Liver (tissue), 3 donors: ENCODE results near the gene AK1.
"Not testable (repeated sequence)": the region's sequence is repeated elsewhere in the genome, so short reads cannot be mapped to it uniquely, and the experiment has no call there.

Experiments
- CTCF ChIP-seq: fragments of 150-350 bp; IDR thresholded peaks from 2 replicates; pipeline ENCODE4 v1.5.1; 2017; ENCODE audit warnings: improper control_type of control experiment, low read depth, low read length; ENCODE audit not compliant: missing input control
- EGR1 ChIP-seq, 2 donors: IDR thresholded peaks; 2 replicates each; pipeline ENCODE4 v1.6.1; 2016 to 2018; ENCODE audit warnings: antibody characterized with exemption in 2 of 2, low read depth in 2 of 2
- FOXA1 ChIP-seq: IDR thresholded peaks from 2 replicates; pipeline ENCODE4 v1.6.1; 2016; ENCODE audit warnings: antibody characterized with exemption
- GABPA ChIP-seq, 2 donors: IDR thresholded peaks in 1 of 2; conservative IDR thresholded peaks in 1 of 2; 2 replicates each; pipeline ENCODE4 v1.6.1; 2016; ENCODE audit warnings: antibody characterized with exemption in 2 of 2, mild to moderate bottlenecking in 1 of 2, moderate library complexity in 1 of 2
- JUND ChIP-seq, 2 donors: IDR thresholded peaks; 2 replicates each; pipeline ENCODE4 v1.6.1; 2016; ENCODE audit warnings: antibody characterized with exemption in 2 of 2
- NR2F2 ChIP-seq: IDR thresholded peaks from 2 replicates; pipeline ENCODE4 v1.6.1; 2016; ENCODE audit warnings: antibody characterized with exemption
- RAD21 ChIP-seq, 2 donors: IDR thresholded peaks; 2 replicates each; pipeline ENCODE4 v1.6.1; 2016; ENCODE audit warnings: antibody characterized with exemption in 2 of 2, mild to moderate bottlenecking in 2 of 2
- SP1 ChIP-seq: IDR thresholded peaks from 2 replicates; pipeline ENCODE4 v1.6.1; 2018; ENCODE audit warnings: antibody characterized with exemption, mild to moderate bottlenecking
- TAF1 ChIP-seq: conservative IDR thresholded peaks from 2 replicates; pipeline ENCODE4 v1.6.1; 2016; ENCODE audit warnings: antibody characterized with exemption, mild to moderate bottlenecking
- YY1 ChIP-seq: IDR thresholded peaks from 2 replicates; pipeline ENCODE4 v1.6.1; 2016; ENCODE audit warnings: antibody characterized with exemption, mild to moderate bottlenecking
- ZBTB33 ChIP-seq: IDR thresholded peaks from 2 replicates; pipeline ENCODE4 v1.6.1; 2016; ENCODE audit warnings: antibody characterized with exemption
- TF ChIP-seq, protein P1 (sequence below): IDR thresholded peaks from 2 replicates; pipeline ENCODE4 v1.6.1; 2016; ENCODE audit warnings: antibody characterized with exemption
- TF ChIP-seq, protein P2 (sequence below): IDR thresholded peaks from 2 replicates; pipeline ENCODE4 v1.6.1; 2016; ENCODE audit warnings: antibody characterized with exemption
- TF ChIP-seq, protein P3 (sequence below): IDR thresholded peaks from 2 replicates; pipeline ENCODE4 v1.6.1; 2016; ENCODE audit warnings: antibody characterized with exemption, mild to moderate bottlenecking
- donor health status: healthy.
- donor health status: healthy.

DNA sequence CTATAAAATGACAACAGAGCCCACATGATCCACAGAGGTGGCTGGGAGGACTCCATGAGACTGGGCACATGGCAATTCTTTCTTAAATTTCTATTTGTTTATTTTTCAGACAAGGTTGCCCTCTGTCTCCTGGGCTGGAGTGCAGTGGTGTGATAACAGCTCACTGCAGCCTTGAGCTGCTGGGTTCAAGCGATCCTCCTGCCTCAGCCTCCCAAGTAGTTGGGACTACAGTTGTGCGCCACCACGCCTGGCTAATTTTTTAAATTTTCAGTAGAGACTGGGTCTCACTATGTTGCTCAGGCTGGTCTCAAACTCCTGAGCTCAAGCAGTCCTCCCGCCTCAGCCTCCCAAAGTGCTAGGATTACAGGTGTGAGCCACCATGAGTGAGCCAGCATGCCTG is 31.9 kb downstream of the AK1 start:
- not testable (repeated sequence) for TF ChIP-seq CTCF; SP1; TAF1; ZBTB33; EGR1 (IDR thresholded peaks at IDR 0.05; ENCODE audit: low read depth in 2 of 2); GABPA (IDR thresholded peaks at IDR 0.05 in 1 of 2, conservative IDR thresholded peaks at IDR 0.05 in 1 of 2); YY1; FOXA1; RAD21 (IDR thresholded peaks at IDR 0.05); NR2F2; JUND (IDR thresholded peaks at IDR 0.05)
- TF ChIP-seq, protein P1, sequence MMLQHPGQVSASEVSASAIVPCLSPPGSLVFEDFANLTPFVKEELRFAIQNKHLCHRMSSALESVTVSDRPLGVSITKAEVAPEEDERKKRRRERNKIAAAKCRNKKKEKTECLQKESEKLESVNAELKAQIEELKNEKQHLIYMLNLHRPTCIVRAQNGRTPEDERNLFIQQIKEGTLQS: not testable (repeated sequence)
- TF ChIP-seq, protein P2, sequence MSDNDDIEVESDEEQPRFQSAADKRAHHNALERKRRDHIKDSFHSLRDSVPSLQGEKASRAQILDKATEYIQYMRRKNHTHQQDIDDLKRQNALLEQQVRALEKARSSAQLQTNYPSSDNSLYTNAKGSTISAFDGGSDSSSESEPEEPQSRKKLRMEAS: not testable (repeated sequence)
- TF ChIP-seq, protein P3, sequence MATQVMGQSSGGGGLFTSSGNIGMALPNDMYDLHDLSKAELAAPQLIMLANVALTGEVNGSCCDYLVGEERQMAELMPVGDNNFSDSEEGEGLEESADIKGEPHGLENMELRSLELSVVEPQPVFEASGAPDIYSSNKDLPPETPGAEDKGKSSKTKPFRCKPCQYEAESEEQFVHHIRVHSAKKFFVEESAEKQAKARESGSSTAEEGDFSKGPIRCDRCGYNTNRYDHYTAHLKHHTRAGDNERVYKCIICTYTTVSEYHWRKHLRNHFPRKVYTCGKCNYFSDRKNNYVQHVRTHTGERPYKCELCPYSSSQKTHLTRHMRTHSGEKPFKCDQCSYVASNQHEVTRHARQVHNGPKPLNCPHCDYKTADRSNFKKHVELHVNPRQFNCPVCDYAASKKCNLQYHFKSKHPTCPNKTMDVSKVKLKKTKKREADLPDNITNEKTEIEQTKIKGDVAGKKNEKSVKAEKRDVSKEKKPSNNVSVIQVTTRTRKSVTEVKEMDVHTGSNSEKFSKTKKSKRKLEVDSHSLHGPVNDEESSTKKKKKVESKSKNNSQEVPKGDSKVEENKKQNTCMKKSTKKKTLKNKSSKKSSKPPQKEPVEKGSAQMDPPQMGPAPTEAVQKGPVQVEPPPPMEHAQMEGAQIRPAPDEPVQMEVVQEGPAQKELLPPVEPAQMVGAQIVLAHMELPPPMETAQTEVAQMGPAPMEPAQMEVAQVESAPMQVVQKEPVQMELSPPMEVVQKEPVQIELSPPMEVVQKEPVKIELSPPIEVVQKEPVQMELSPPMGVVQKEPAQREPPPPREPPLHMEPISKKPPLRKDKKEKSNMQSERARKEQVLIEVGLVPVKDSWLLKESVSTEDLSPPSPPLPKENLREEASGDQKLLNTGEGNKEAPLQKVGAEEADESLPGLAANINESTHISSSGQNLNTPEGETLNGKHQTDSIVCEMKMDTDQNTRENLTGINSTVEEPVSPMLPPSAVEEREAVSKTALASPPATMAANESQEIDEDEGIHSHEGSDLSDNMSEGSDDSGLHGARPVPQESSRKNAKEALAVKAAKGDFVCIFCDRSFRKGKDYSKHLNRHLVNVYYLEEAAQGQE: not testable (repeated sequence)
